H9 (cell line): ENCODE results near the gene TRH. TPM values are rescaled to one million over a fixed set of nuclear protein-coding genes. Genes with fewer than 3 reads are reported as not detected.
A peak's percentile ranks its signal among the peaks of the same experiment; 100 is the strongest.
"Not testable (repeated sequence)": the region's sequence is repeated elsewhere in the genome, so short reads cannot be mapped to it uniquely, and the experiment has no call there.

ENCODE experiments used
- DNase-seq: peaks from one replicate; pipeline ENCODE4 v3.0.0-alpha.2; 2017
- H2AFZ ChIP-seq: one replicate; pipeline ENCODE4 v1.6.1; 2013; ENCODE audit warnings: mild to moderate bottlenecking, low read length, control low read depth, moderate library complexity
- H2AK5ac ChIP-seq: 2 replicates; pipeline ENCODE4 v1.6.1; 2013; ENCODE audit warnings: low read length, control low read depth, mixed read lengths; ENCODE audit not compliant: insufficient read length
- H2BK120ac ChIP-seq: one replicate; pipeline ENCODE4 v1.6.1; 2013; ENCODE audit warnings: low read depth, mild to moderate bottlenecking, low read length, control low read depth, inconsistent platforms; ENCODE audit not compliant: poor library complexity, severe bottlenecking
- H2BK12ac ChIP-seq: 2 replicates; pipeline ENCODE4 v1.6.1; 2013; ENCODE audit warnings: low read length, control low read depth, mixed read lengths, low read depth; ENCODE audit not compliant: insufficient read length
- H2BK15ac ChIP-seq: 2 replicates; pipeline ENCODE4 v1.6.1; 2013; ENCODE audit warnings: low read depth, low read length, control low read depth
- H2BK20ac ChIP-seq: one replicate; pipeline ENCODE4 v1.6.1; 2013; ENCODE audit warnings: low read depth, mild to moderate bottlenecking, low read length, control low read depth, inconsistent platforms; ENCODE audit not compliant: poor library complexity, severe bottlenecking
- H2BK5ac ChIP-seq: 2 replicates; pipeline ENCODE4 v1.6.1; 2013; ENCODE audit warnings: low read length, control low read depth, mixed read lengths; ENCODE audit not compliant: insufficient read length
- H3K14ac ChIP-seq: 2 replicates; pipeline ENCODE4 v1.6.1; 2013; ENCODE audit warnings: low read length, control low read depth; ENCODE audit not compliant: insufficient read depth
- H3K18ac ChIP-seq: 2 replicates; pipeline ENCODE4 v1.6.1; 2013; ENCODE audit warnings: low read depth, mild to moderate bottlenecking, mixed read lengths, low read length, control low read depth; ENCODE audit not compliant: insufficient read length
- H3K23ac ChIP-seq: 2 replicates; pipeline ENCODE4 v1.6.1; 2013; ENCODE audit warnings: low read length, control low read depth, mixed read lengths, low read depth; ENCODE audit not compliant: insufficient read length
- H3K23me2 ChIP-seq: 2 replicates; pipeline ENCODE4 v1.6.1; 2013; ENCODE audit warnings: low read depth, mild to moderate bottlenecking, mixed read lengths, low read length, control low read depth; ENCODE audit not compliant: insufficient read length, poor library complexity, severe bottlenecking
- H3K27ac ChIP-seq: 2 replicates; pipeline ENCODE4 v1.5.1; 2013; ENCODE audit warnings: low read length, control low read depth, mixed read lengths, low read depth; ENCODE audit not compliant: insufficient read length
- H3K27me3 ChIP-seq: 2 replicates; pipeline ENCODE4 v1.6.1; 2013; ENCODE audit warnings: low read length, control low read depth, inconsistent platforms; ENCODE audit not compliant: insufficient read depth
- H3K4ac ChIP-seq: 2 replicates; pipeline ENCODE4 v1.6.1; 2013; ENCODE audit warnings: low read depth, mild to moderate bottlenecking, control low read depth, inconsistent platforms, low read length, moderate library complexity
- H3K4me1 ChIP-seq: 2 replicates; pipeline ENCODE4 v1.6.1; 2013; ENCODE audit warnings: low read length, control low read depth, inconsistent platforms; ENCODE audit not compliant: insufficient read depth
- H3K4me2 ChIP-seq: 2 replicates; pipeline ENCODE4 v1.6.1; 2013; ENCODE audit warnings: low read length, control low read depth, mixed read lengths; ENCODE audit not compliant: insufficient read length, insufficient read depth
- H3K56ac ChIP-seq: 2 replicates; pipeline ENCODE4 v1.6.1; 2013; ENCODE audit warnings: low read depth, mild to moderate bottlenecking, mixed read lengths, low read length, control low read depth; ENCODE audit not compliant: insufficient read length
- H3K79me1 ChIP-seq: 2 replicates; pipeline ENCODE4 v1.6.1; 2013; ENCODE audit warnings: low read depth, mild to moderate bottlenecking, moderate library complexity, low read length, control low read depth, inconsistent platforms; ENCODE audit not compliant: insufficient read depth, poor library complexity, severe bottlenecking
- H3K79me2 ChIP-seq: 2 replicates; pipeline ENCODE4 v1.6.1; 2013; ENCODE audit warnings: low read length, control low read depth, inconsistent platforms; ENCODE audit not compliant: insufficient read depth
- H3K9ac ChIP-seq: 2 replicates; pipeline ENCODE4 v1.6.1; 2013; ENCODE audit warnings: low read length, control low read depth, mixed read lengths; ENCODE audit not compliant: insufficient read length; ENCODE audit errors: extremely low read depth
- H3K9me3 ChIP-seq: one replicate; pipeline ENCODE4 v1.6.1; 2013; ENCODE audit warnings: low read depth, low read length, inconsistent platforms; ENCODE audit not compliant: control insufficient read depth
- H3T11ph ChIP-seq: one replicate; pipeline ENCODE4 v1.6.1; 2013; ENCODE audit warnings: mild to moderate bottlenecking, low read length, control low read depth, inconsistent platforms
- H4K20me1 ChIP-seq: one replicate; pipeline ENCODE4 v1.6.1; 2013; ENCODE audit not compliant: control insufficient read depth, insufficient read length, insufficient read depth
- H4K5ac ChIP-seq: 2 replicates; pipeline ENCODE4 v1.6.1; 2013; ENCODE audit warnings: low read depth, mild to moderate bottlenecking, mixed read lengths, low read length, control low read depth; ENCODE audit not compliant: insufficient read length
- H4K8ac ChIP-seq: replicated peaks from 2 replicates; pipeline ENCODE4 v1.6.1; 2013; ENCODE audit warnings: low read length, control low read depth, mixed read lengths, low read depth; ENCODE audit not compliant: insufficient read length
- H4K91ac ChIP-seq: 2 replicates; pipeline ENCODE4 v1.6.1; 2013; ENCODE audit warnings: low read depth, mild to moderate bottlenecking, moderate library complexity, mixed read lengths, low read length, control low read depth; ENCODE audit not compliant: insufficient read length
- H3K27ac Mint-ChIP-seq, 3 experiments: 2 replicates in 2 of 3; 3 replicates in 1 of 3; pipeline ENCODE4 v1.8.0; 2020 to 2021; ENCODE audit warnings: mixed read lengths in 3 of 3, mild to moderate bottlenecking in 1 of 3, moderate library complexity in 1 of 3
- H3K27me3 Mint-ChIP-seq: 2 replicates; pipeline ENCODE4 v1.8.0; 2021; ENCODE audit warnings: low read depth, mild to moderate bottlenecking, moderate library complexity, mixed read lengths
- H3K36me3 Mint-ChIP-seq, 3 experiments: 2 replicates in 2 of 3; 3 replicates in 1 of 3; pipeline ENCODE4 v1.8.0; 2020 to 2021; ENCODE audit warnings: low read depth in 3 of 3, mixed read lengths in 3 of 3; ENCODE audit not compliant: insufficient read depth in 1 of 3
- H3K4me1 Mint-ChIP-seq, 2 experiments: 2 replicates each; pipeline ENCODE4 v1.8.0; 2020; ENCODE audit warnings: mixed read lengths in 2 of 2
- H3K4me3 Mint-ChIP-seq, 2 experiments: 2 replicates in 1 of 2; 3 replicates in 1 of 2; pipeline ENCODE4 v1.8.0; 2020 to 2021; ENCODE audit warnings: mild to moderate bottlenecking in 2 of 2, mixed read lengths in 2 of 2, moderate library complexity in 1 of 2
- H3K9me3 Mint-ChIP-seq, 2 experiments: 2 replicates in 1 of 2; 3 replicates in 1 of 2; pipeline ENCODE4 v1.8.0; 2020; ENCODE audit warnings: mild to moderate bottlenecking in 2 of 2, mixed read lengths in 2 of 2, moderate library complexity in 1 of 2
- CTCF ChIP-seq: fragments of 200-600 bp; sonication (generic); conservative IDR thresholded peaks from 3 replicates; pipeline ENCODE4 v1.8.0; 2021; ENCODE audit warnings: antibody characterized with exemption, mild to moderate bottlenecking
- WGBS: extraction: QIAGEN DNeasy Blood & Tissue Kit; methylation state at CpG from one replicate; pipeline ENCODE4 v1.1.7; 2013; ENCODE audit warnings: missing lambda C conversion rate, low lambda C conversion rate, mixed read lengths; ENCODE audit not compliant: insufficient read length; ENCODE audit errors: extremely low coverage; 5-methylcytosine and 5-hydroxymethylcytosine counted together
- total RNA-seq: library from RNA; stranded (reverse); gene quantifications from 2 replicates; pipeline ENCODE4 v1.2.1, GENCODE V29; 2021

TRH gene
- total RNA-seq, 1 experiment from 2014 or later, result not detected

- no CpG with 5 or more reads among the region's 14 CpGs for WGBS
- H3K4ac ChIP-seq, H3K23ac ChIP-seq, H3K27me3 ChIP-seq, H4K20me1 ChIP-seq, H2BK20ac ChIP-seq, H3K56ac ChIP-seq, H3K18ac ChIP-seq, H3K14ac ChIP-seq, H2AK5ac ChIP-seq, H3K4me1 ChIP-seq, H3K23me2 ChIP-seq, H4K8ac ChIP-seq, H3K9ac ChIP-seq, H3K4me2 ChIP-seq, H3K9me3 ChIP-seq, H2BK120ac ChIP-seq, H2BK15ac ChIP-seq, H3K27ac ChIP-seq, H4K5ac ChIP-seq, H3K79me1 ChIP-seq, H2BK5ac ChIP-seq, DNase-seq, H4K91ac ChIP-seq, H3K9me3 Mint-ChIP-seq, H3K79me2 ChIP-seq, H3K4me3 Mint-ChIP-seq, H2BK12ac ChIP-seq, H3T11ph ChIP-seq, H2AFZ ChIP-seq, H3K27ac Mint-ChIP-seq, H3K36me3 Mint-ChIP-seq: not testable (repeated sequence)
- TF ChIP-seq CTCF, result peak; percentile 56; the same call in 2 of the 3 replicates
- H3K4me1 Mint-ChIP-seq, result peaks cover 8 to 11% of the 10 kb centered on the region in 2 experiments
- H3K27me3 Mint-ChIP-seq, result peaks cover 13% of the 10 kb centered on the region; the same call in 1 of the 2 replicates
These were observed 51.8 kb downstream of the TRH start for GRCh38 chr3:130026146-130026829.

DNA sequence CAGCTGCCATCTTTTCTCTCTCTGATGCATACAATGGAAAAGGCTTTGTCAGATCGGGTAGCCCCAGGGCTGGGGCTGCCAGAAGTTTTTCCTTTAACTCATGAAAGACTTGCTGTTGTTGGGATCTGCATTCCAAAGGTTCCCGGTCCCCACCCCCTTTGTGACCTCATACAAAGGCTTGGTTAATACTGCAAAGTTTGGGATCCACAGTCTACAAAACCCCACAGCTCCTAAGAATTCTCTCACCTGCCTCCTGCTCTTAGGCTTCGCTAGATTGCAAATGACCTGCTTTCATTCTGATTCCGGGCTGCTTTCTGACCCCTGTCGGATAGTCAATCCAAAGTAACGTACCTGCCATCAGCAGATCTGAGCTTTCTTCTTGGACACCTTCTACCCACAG is 52.9 kb downstream of the TRH start:
- H3K9me3 Mint-ChIP-seq, result not testable (repeated sequence)

More for the DNA sequence above, 52.9 kb downstream of the TRH start:
- not testable (repeated sequence) for H3K27me3 ChIP-seq, H3K4me3 Mint-ChIP-seq, H2BK120ac ChIP-seq, H3K56ac ChIP-seq, H4K20me1 ChIP-seq, DNase-seq, H3K27ac ChIP-seq, H3K4ac ChIP-seq, H3K36me3 Mint-ChIP-seq, H2AK5ac ChIP-seq, H3K79me2 ChIP-seq, H3K9me3 ChIP-seq, H4K8ac ChIP-seq, H3K23ac ChIP-seq, H2BK20ac ChIP-seq, H2BK15ac ChIP-seq, H3K79me1 ChIP-seq, H3K4me2 ChIP-seq, H3K4me1 ChIP-seq, H4K91ac ChIP-seq, H3K23me2 ChIP-seq, H4K5ac ChIP-seq, H3K18ac ChIP-seq, H2BK12ac ChIP-seq, H2BK5ac ChIP-seq, H2AFZ ChIP-seq, H3K14ac ChIP-seq, H3K9ac ChIP-seq, H3T11ph ChIP-seq
- peaks cover 8 to 11% of the 10 kb centered on the region in 2 experiments for H3K4me1 Mint-ChIP-seq
- no CpG with 5 or more reads among the region's 6 CpGs for WGBS
- H3K27me3 Mint-ChIP-seq, result peaks cover 13% of the 10 kb centered on the region; the same call in 1 of the 2 replicates
- H3K27ac Mint-ChIP-seq, result peak overlapping the region in 1 of 3 experiments; percentile 72; a peak in 1 of 7 replicates
